Upper lobe of right lung (tissue), 1 donor: Measurements from ENCODE around the gene ARG1. TPM values are rescaled to one million over a fixed set of nuclear protein-coding genes. Genes with fewer than 3 reads are reported as not detected.

ENCODE experiments used
- ATAC-seq: fragments of 200-7000 bp; cut with Tn5 transposase; one replicate; pipeline ENCODE4 v1.9.1; 2020; ENCODE audit warnings: mild to moderate bottlenecking, moderate library complexity
- DNase-seq: peaks from one replicate; pipeline ENCODE4 v3.0.0-alpha.2; 2020
- H3K27ac ChIP-seq: fragments of 200-600 bp; one replicate; pipeline ENCODE4 v1.8.0; 2022
- H3K27me3 ChIP-seq: fragments of 200-600 bp; one replicate; pipeline ENCODE4 v1.8.0; 2022; ENCODE audit warnings: mild to moderate bottlenecking
- H3K36me3 ChIP-seq: fragments of 200-600 bp; one replicate; pipeline ENCODE4 v1.8.0; 2022
- H3K4me1 ChIP-seq: fragments of 200-600 bp; one replicate; pipeline ENCODE4 v1.8.0; 2022
- H3K4me3 ChIP-seq: fragments of 200-600 bp; one replicate; pipeline ENCODE4 v1.8.0; 2022; ENCODE audit warnings: mild to moderate bottlenecking
- H3K9me3 ChIP-seq: fragments of 200-600 bp; one replicate; pipeline ENCODE4 v1.8.0; 2022
- CTCF ChIP-seq: fragments of 200-600 bp; IDR thresholded peaks from one replicate; pipeline ENCODE4 v1.8.0; 2022; ENCODE audit warnings: antibody characterized with exemption
- intact Hi-C: fragments of 100-400 bp; cut with DNase I; formaldehyde crosslinking; loops from one replicate; pipeline ENCODE4 v1.11.0; 2022
- total RNA-seq: library from RNA; stranded (reverse); fragmentation: NEBNext Ultra II Directional; extraction: Animal tissue kit (Norgen Biotek cat#: 25700); gene quantifications from one replicate; pipeline ENCODE4 v1.2.1, GENCODE V29; 2021
- donor health status: DM: no; HTN: yes; CAD: no; lungs with severe emphysema.

ARG1 gene
- total RNA-seq, 1 donor from 2014 or later: 1.3 TPM

GRCh38 chr6:131588643-131589042 is 15.6 kb downstream of the ARG1 start:
- H3K27me3 ChIP-seq: no peaks in the 10 kb centered on the region
- no peaks in the 10 kb centered on the region for H3K9me3 ChIP-seq
- H3K4me1 ChIP-seq: no peaks in the 10 kb centered on the region
- intact Hi-C loops: no loop called here
- H3K4me3 ChIP-seq: no peak overlapping the region
- ATAC-seq (no peak), DNase-seq (no peak)
- no peak for TF ChIP-seq CTCF
- no peak overlapping the region for H3K27ac ChIP-seq
- peaks cover 95% of the 10 kb centered on the region for H3K36me3 ChIP-seq

- intact Hi-C loops: no loop called here
These were observed 19.9 kb downstream of the ARG1 start for GRCh38 chr6:131592935-131593334.

GRCh38 chr6:131594074-131594473 is 21.0 kb downstream of the ARG1 start:
- H3K27me3 ChIP-seq: no peaks in the 10 kb centered on the region
- no peak for ATAC-seq
- H3K4me3 ChIP-seq: no peak overlapping the region
- H3K9me3 ChIP-seq: no peaks in the 10 kb centered on the region
- TF ChIP-seq CTCF: no peak
- DNase-seq: no peak
- H3K27ac ChIP-seq: no peak overlapping the region
- peaks cover 100% of the 10 kb centered on the region for H3K36me3 ChIP-seq
- H3K4me1 ChIP-seq: no peaks in the 10 kb centered on the region
- intact Hi-C loops: no loop called here

More at GRCh38 chr6:131592935-131593334, 19.9 kb downstream of the ARG1 start:
- Histone ChIP-seq H3K27ac (no peak overlapping the region), H3K4me3 (no peak overlapping the region), H3K4me1 (no peaks in the 10 kb centered on the region), H3K36me3 (peaks cover 100% of the 10 kb centered on the region), H3K9me3 (no peaks in the 10 kb centered on the region), H3K27me3 (no peaks in the 10 kb centered on the region)
- TF ChIP-seq CTCF: no peak
- DNase-seq (no peak), ATAC-seq (no peak)

GRCh38 chr6:131597446-131597845 is 24.4 kb downstream of the ARG1 start:
- H3K27ac ChIP-seq: no peak overlapping the region
- no peak for ATAC-seq
- peaks cover 100% of the 10 kb centered on the region for H3K36me3 ChIP-seq
- intact Hi-C loops: no loop called here
- H3K27me3 ChIP-seq: no peaks in the 10 kb centered on the region
- DNase-seq: no peak
- no peaks in the 10 kb centered on the region for H3K4me1 ChIP-seq
- no peak for TF ChIP-seq CTCF
- no peak overlapping the region for H3K4me3 ChIP-seq
- no peaks in the 10 kb centered on the region for H3K9me3 ChIP-seq

GRCh38 chr6:131600716-131601115 is 27.7 kb downstream of the ARG1 start:
- H3K27me3 ChIP-seq: no peaks in the 10 kb centered on the region
- DNase-seq (no peak), ATAC-seq (no peak)
- H3K9me3 ChIP-seq: no peaks in the 10 kb centered on the region
- peaks cover 100% of the 10 kb centered on the region for H3K36me3 ChIP-seq
- H3K4me1 ChIP-seq: no peaks in the 10 kb centered on the region
- H3K4me3 ChIP-seq: no peak overlapping the region
- intact Hi-C loops: no loop called here
- no peak overlapping the region for H3K27ac ChIP-seq
- TF ChIP-seq CTCF: no peak

GRCh38 chr6:131602781-131603312 is 29.8 kb downstream of the ARG1 start:
- TF ChIP-seq CTCF: no peak
- Histone ChIP-seq H3K9me3 (no peaks in the 10 kb centered on the region), H3K27ac (no peak overlapping the region), H3K36me3 (peaks cover 98% of the 10 kb centered on the region), H3K4me3 (no peak overlapping the region), H3K27me3 (no peaks in the 10 kb centered on the region), H3K4me1 (no peaks in the 10 kb centered on the region)
- ATAC-seq (no peak), DNase-seq (no peak)
- intact Hi-C loops: no loop called here
